GM23248 (cell line): ENCODE measurements around the gene KIF21A. TPM values are rescaled to one million over a fixed set of nuclear protein-coding genes. Genes with fewer than 3 reads are reported as not detected.
"Not testable (repeated sequence)": the region's sequence is repeated elsewhere in the genome, so short reads cannot be mapped to it uniquely, and the experiment has no call there.

Experiments
- DNase-seq: peaks from one replicate; pipeline ENCODE4 v3.0.0-alpha.2; 2015
- H2AFZ ChIP-seq: fragments of 200-600 bp; sonication (generic); 2 replicates; pipeline ENCODE4 v1.6.1; 2016; ENCODE audit warnings: antibody characterized with exemption
- H3F3A ChIP-seq: fragments of 200-600 bp; sonication (generic); 2 replicates; pipeline ENCODE4 v1.6.1; 2016; ENCODE audit warnings: mild to moderate bottlenecking, antibody characterized with exemption, mixed run types; ENCODE audit not compliant: insufficient read depth
- H3K27ac ChIP-seq: fragments of 200-600 bp; sonication (generic); 2 replicates; pipeline ENCODE4 v1.5.1; 2016; ENCODE audit warnings: mild to moderate bottlenecking
- H3K27me3 ChIP-seq: fragments of 200-600 bp; sonication (generic); replicated peaks from 2 replicates; pipeline ENCODE4 v1.6.1; 2016; ENCODE audit warnings: mild to moderate bottlenecking; ENCODE audit not compliant: insufficient read depth
- H3K36me3 ChIP-seq: fragments of 200-600 bp; sonication (generic); 2 replicates; pipeline ENCODE4 v1.6.1; 2016; ENCODE audit warnings: low read depth, mild to moderate bottlenecking
- H3K4me1 ChIP-seq: fragments of 200-600 bp; sonication (generic); 2 replicates; pipeline ENCODE4 v1.6.1; 2016; ENCODE audit warnings: mild to moderate bottlenecking; ENCODE audit not compliant: insufficient read depth
- H3K4me2 ChIP-seq: fragments of 200-600 bp; sonication (generic); one replicate; pipeline ENCODE4 v1.6.1; 2016; ENCODE audit warnings: mild to moderate bottlenecking; ENCODE audit not compliant: unreplicated experiment
- H3K4me3 ChIP-seq: fragments of 200-600 bp; sonication (generic); 2 replicates; pipeline ENCODE4 v1.5.1; 2016; ENCODE audit warnings: mild to moderate bottlenecking
- H3K79me2 ChIP-seq: fragments of 200-600 bp; sonication (generic); 2 replicates; pipeline ENCODE4 v1.6.1; 2016; ENCODE audit warnings: mild to moderate bottlenecking; ENCODE audit not compliant: insufficient read depth
- H3K9ac ChIP-seq: fragments of 200-600 bp; sonication (generic); 2 replicates; pipeline ENCODE4 v1.6.1; 2016; ENCODE audit warnings: mild to moderate bottlenecking
- H3K9me2 ChIP-seq: fragments of 200-600 bp; sonication (generic); 2 replicates; pipeline ENCODE4 v1.6.1; 2016; ENCODE audit warnings: mixed run types, mild to moderate bottlenecking, moderate library complexity; ENCODE audit not compliant: insufficient read depth
- H3K9me3 ChIP-seq: fragments of 200-600 bp; sonication (generic); one replicate; pipeline ENCODE4 v1.6.1; 2017; ENCODE audit warnings: low read depth
- H4K20me1 ChIP-seq: fragments of 200-600 bp; sonication (generic); 2 replicates; pipeline ENCODE4 v1.6.0; 2016; ENCODE audit not compliant: insufficient read depth
- EZH2 ChIP-seq: fragments of 200-600 bp; sonication (generic); IDR thresholded peaks from 2 replicates; pipeline ENCODE4 v1.6.1; 2018; ENCODE audit warnings: antibody characterized with exemption, mild to moderate bottlenecking; ENCODE audit not compliant: insufficient read depth, poor library complexity, severe bottlenecking
- EZH2phosphoT487 ChIP-seq: fragments of 200-600 bp; sonication (generic); IDR thresholded peaks from 2 replicates; pipeline ENCODE4 v1.6.1; 2018; ENCODE audit warnings: antibody characterized with exemption, moderate library complexity, mild to moderate bottlenecking, low read depth; ENCODE audit not compliant: insufficient read depth
- WGBS, 2 experiments: methylation state at CpG; one replicate each; pipeline ENCODE4 v1.1.6; 2015 to 2017; ENCODE audit warnings: low lambda C conversion rate in 2 of 2, low coverage in 1 of 2; ENCODE audit errors: missing lambda C conversion rate in 2 of 2; 5-methylcytosine and 5-hydroxymethylcytosine counted together
- in situ Hi-C: fragments of 300-500 bp; cut with MboI; formaldehyde crosslinking; loops from 2 replicates; pipeline ENCODE4 v1.15.0; 2020
- polyA plus RNA-seq: library from polyadenylated mRNA; unstranded; fragments of >200 nt; fragmentation: Nextera tagmentation; extraction: Ambion mirVana; gene quantifications from 2 replicates; pipeline ENCODE4 v1.2.1, GENCODE V29; 2016
- total RNA-seq: library from RNA; depleted of rRNA; stranded (reverse); fragments of >200 nt; shearing (Covaris generic); gene quantifications from 2 replicates; pipeline ENCODE4 v1.2.3, GENCODE V29; 2014

Gene KIF21A
- total and polyA plus RNA-seq, 2 experiments from 2014 or later: 1.1 to 2.4 TPM

DNA sequence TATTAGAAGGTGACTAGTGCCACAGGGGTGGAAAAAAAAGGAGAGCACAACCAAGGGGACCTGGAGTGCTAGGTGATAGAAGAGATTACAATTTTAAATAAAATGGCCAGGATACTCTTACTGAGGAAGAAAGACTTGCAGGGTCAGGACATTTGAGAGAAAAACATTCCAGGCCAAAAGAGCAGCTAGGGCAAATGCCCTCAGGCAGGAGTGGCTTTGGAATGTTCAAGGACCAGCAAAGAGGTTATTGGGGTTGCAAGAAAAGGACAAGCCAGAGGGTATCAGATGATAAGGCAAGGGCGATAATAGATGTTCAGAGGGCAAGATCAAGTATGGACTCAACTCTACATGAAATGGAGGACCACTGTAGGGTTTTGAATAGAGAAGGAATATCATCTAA lies 146.4 kb downstream of the KIF21A start:
- Histone ChIP-seq H3K27me3 (no peaks in the 10 kb centered on the region), H3K36me3 (no peaks in the 10 kb centered on the region), H3K4me1 (no peaks in the 10 kb centered on the region), H2AFZ (no peak overlapping the region), H3K9me2 (no peaks in the 10 kb centered on the region), H3K4me3 (no peak overlapping the region), H3K9me3 (no peaks in the 10 kb centered on the region), H3K79me2 (no peaks in the 10 kb centered on the region), H3K4me2 (no peak overlapping the region), H3K9ac (no peak overlapping the region), H4K20me1 (no peaks in the 10 kb centered on the region), H3K27ac (no peak overlapping the region), H3F3A (no peaks in the 10 kb centered on the region)
- in situ Hi-C loops: no loop called here
- WGBS, 2 experiments: 83 to 100% methylated on average over 1 of the region's 1 CpG
- TF ChIP-seq EZH2: no peak
- TF ChIP-seq EZH2phosphoT487: no peak
- DNase-seq: no peak

DNA sequence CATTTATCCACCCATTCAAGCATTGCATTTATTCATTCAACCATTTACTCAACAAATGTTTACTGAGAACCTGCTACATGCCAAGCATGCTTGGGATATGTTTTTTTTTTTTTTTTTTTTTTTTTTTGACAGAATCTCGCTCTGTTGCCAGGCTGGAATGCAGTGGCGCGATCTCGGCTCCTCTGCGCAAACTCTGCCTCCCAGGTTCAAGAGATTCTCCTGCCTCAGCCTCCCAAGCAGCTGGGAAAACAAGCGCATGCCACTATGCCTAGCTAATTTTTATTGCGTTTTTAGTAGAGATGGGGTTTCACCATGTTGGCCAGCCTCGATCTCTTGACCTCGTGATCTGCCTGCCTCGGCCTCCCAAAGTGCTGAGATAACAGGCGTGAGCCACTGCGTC lies 147.3 kb downstream of the KIF21A start:
- in situ Hi-C loops, H3K36me3 ChIP-seq, H3K27me3 ChIP-seq, H3F3A ChIP-seq, H3K9me3 ChIP-seq, H3K4me3 ChIP-seq, H2AFZ ChIP-seq, H3K4me1 ChIP-seq, H3K9ac ChIP-seq, H3K4me2 ChIP-seq, H3K9me2 ChIP-seq, H3K79me2 ChIP-seq, H3K27ac ChIP-seq, H4K20me1 ChIP-seq, DNase-seq: not testable (repeated sequence)
- 89 to 93% methylated on average over 12 of the region's 12 CpGs for WGBS, 2 experiments

DNA sequence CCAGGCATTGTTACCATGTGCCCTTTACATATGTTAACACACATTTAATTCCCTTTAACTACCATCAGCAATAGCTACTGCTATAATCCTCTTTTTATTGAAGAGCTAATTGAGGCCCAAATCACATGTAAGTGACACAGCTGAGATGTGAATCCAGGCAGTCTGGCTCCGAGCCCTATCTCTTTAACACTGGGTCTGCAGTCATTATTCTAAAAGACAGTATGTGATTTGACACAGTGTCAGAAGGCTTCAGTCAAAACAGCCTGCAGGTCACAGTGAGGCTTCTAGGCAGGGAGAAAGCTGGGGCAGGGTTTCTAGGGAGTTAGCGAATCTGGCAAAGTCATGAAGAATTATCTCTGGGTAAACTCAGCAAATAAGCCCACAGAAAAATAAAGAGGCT lies 148.2 kb downstream of the KIF21A start:
- Histone ChIP-seq H3F3A (no peaks in the 10 kb centered on the region), H3K4me1 (no peaks in the 10 kb centered on the region), H3K9ac (no peak overlapping the region), H3K27me3 (no peaks in the 10 kb centered on the region), H3K4me2 (no peak overlapping the region), H3K9me3 (no peaks in the 10 kb centered on the region), H3K36me3 (no peaks in the 10 kb centered on the region), H3K27ac (no peak overlapping the region), H4K20me1 (no peaks in the 10 kb centered on the region), H3K4me3 (no peak overlapping the region), H2AFZ (no peak overlapping the region), H3K79me2 (no peaks in the 10 kb centered on the region), H3K9me2 (no peaks in the 10 kb centered on the region)
- no peak for DNase-seq
- TF ChIP-seq EZH2: no peak
- no peak for TF ChIP-seq EZH2phosphoT487
- in situ Hi-C loops: no loop called here
- WGBS, 2 experiments: 76 to 77% methylated on average over 2 of the region's 2 CpGs

DNA sequence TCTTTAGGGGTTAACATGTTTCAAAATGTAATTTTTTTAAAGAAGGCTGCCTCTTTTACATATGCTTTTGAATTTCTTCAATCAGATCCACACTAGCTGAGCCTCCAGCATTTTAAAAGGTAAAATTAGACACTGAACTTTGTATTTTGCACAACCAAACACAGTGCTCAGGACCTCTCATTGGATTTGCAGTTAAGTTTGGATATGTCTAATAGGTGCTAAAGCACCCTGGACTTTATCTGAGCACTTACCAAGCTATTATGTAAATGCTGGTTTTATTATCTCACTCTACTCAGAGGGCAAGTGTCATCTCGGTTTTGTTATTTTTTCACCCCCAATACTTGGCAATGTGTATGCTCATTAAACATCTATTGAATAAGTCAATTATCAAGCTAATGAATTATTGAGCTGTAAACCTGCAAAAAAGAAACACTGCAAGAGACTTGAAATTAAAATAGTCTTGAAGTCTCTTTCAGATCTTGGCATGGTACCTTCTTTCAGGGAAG lies 150.7 kb downstream of the KIF21A start:
- TF ChIP-seq EZH2 (no peak), EZH2phosphoT487 (no peak)
- Histone ChIP-seq H3K4me2 (no peak overlapping the region), H3K36me3 (no peaks in the 10 kb centered on the region), H2AFZ (no peak overlapping the region), H4K20me1 (no peaks in the 10 kb centered on the region), H3K27me3 (no peaks in the 10 kb centered on the region), H3K27ac (no peak overlapping the region), H3F3A (no peaks in the 10 kb centered on the region), H3K9ac (no peak overlapping the region), H3K4me1 (no peaks in the 10 kb centered on the region), H3K9me3 (no peaks in the 10 kb centered on the region), H3K79me2 (no peaks in the 10 kb centered on the region), H3K9me2 (no peaks in the 10 kb centered on the region), H3K4me3 (no peak overlapping the region)
- DNase-seq: no peak
- 8 to 10% methylated on average over 1 of the region's 1 CpG for WGBS, 2 experiments
- in situ Hi-C loops: no loop called here

DNA sequence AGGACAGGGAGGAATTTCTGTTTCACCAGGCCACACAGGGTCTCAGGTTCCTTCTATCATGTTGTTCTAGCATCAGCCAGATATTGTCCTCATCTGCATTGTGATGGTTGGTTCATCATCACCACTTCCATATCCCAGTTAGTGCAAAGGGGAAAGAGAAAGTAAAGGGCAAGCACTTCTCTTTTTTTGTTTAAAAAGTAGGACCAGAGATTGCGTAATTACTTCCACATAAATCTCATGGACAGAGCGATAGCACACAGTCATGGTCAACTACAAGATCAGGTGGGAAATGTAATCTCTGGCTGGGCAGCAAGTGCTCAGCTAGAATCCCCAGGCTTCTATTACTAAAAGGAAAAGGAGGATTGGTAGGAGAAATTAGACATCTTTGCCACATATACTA lies 155.1 kb downstream of the KIF21A start:
- DNase-seq: no peak
- WGBS, 2 experiments: 62 to 93% methylated on average over 2 of the region's 2 CpGs

More for the DNA sequence above, 155.1 kb downstream of the KIF21A start:
- Histone ChIP-seq H2AFZ (no peak overlapping the region), H3K9me3 (no peaks in the 10 kb centered on the region), H3K4me3 (no peak overlapping the region), H3K4me2 (no peak overlapping the region), H3K4me1 (no peaks in the 10 kb centered on the region), H3K9me2 (no peaks in the 10 kb centered on the region), H3K27ac (no peak overlapping the region), H3K36me3 (no peaks in the 10 kb centered on the region), H4K20me1 (no peaks in the 10 kb centered on the region), H3K79me2 (no peaks in the 10 kb centered on the region), H3F3A (no peaks in the 10 kb centered on the region), H3K9ac (no peak overlapping the region), H3K27me3 (0 out of 2 replicates have a peak, but pooled peaks cover 6% of the 10 kb centered on the region)
- in situ Hi-C loops: no loop called here
- no peak for TF ChIP-seq EZH2phosphoT487
- no peak for TF ChIP-seq EZH2
